Measurements from ENCODE around the gene ACP2. TPM values are rescaled to one million over a fixed set of nuclear protein-coding genes. Genes with fewer than 3 reads are reported as not detected.

Gene ACP2
- total and polyA plus RNA-seq, 9 of the 15 experiments (the other 6 are each of a cell fraction or from before 2014, with no cell fraction given), result 1.9 to 20.0 (median 11.6) TPM

DNA sequence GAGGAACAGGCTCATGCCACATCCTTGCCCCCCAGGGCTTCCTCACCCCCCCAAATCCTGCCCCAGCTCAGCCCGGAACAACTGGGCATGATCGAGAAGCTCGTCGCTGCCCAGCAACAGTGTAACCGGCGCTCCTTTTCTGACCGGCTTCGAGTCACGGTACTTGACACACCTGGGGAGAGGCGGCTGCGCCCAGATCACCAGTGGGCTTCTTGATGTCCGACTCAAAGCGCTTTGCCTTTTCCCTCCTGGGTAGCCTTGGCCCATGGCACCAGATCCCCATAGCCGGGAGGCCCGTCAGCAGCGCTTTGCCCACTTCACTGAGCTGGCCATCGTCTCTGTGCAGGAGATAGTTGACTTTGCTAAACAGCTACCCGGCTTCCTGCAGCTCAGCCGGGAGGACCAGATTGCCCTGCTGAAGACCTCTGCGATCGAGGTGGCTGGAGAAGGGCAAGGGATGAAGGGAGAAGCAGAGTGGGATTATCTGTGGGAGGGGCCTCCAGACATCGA lies 12.7 kb upstream of the ACP2 start:
- no TSS peak for BruUV-seq (replicated peaks)
- H3K4me1 ChIP-seq (replicated peaks in 1 of 2; ENCODE audit: control insufficient read depth in 2 of 2, insufficient read depth in 2 of 2, low read length in 2 of 2), result peaks cover 48 to 55% of the 10 kb centered on the region in 2 experiments
- no peaks in the 10 kb centered on the region for H4K20me1 ChIP-seq (replicated peaks; ENCODE audit: control insufficient read depth, insufficient read depth, low read length)
- intact Hi-C loops (cut with micrococcal nuclease), result no loop called here
- H3K79me2 ChIP-seq (ENCODE audit: control insufficient read depth, insufficient read depth, low read length), result no peaks in the 10 kb centered on the region
- no peak overlapping the region for H3K4me3 ChIP-seq
- in situ Hi-C loops (cut with MboI), result no loop called here
- ATAC-seq, result no peak
- no peaks in the 10 kb centered on the region for H3K9me3 ChIP-seq (replicated peaks; ENCODE audit: control insufficient read depth, insufficient read depth, low read depth, low read length)
- FAIRE-seq, result no peak
- no peak overlapping the region for H3K4me2 ChIP-seq (ENCODE audit: insufficient read depth, low read length)
- TF ChIP-seq, protein P1, sequence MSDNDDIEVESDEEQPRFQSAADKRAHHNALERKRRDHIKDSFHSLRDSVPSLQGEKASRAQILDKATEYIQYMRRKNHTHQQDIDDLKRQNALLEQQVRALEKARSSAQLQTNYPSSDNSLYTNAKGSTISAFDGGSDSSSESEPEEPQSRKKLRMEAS (CRISPR knock-in tag; IDR thresholded peaks at IDR 0.05), result no peak
- TF ChIP-seq SRSF1 (IDR thresholded peaks at IDR 0.05; ENCODE audit: low read depth, low read length) (no peak), HDAC6 (IDR thresholded peaks at IDR 0.05; ENCODE audit: low read depth, low read length) (no peak), HBP1 (CRISPR knock-in tag; IDR thresholded peaks at IDR 0.05) (no peak)
- POLR2A ChIA-PET, result interaction anchor here (0.6 to 0.7 kb wide), 3 partner anchors 20 to 188 kb away, joined by 3 read pairs; no protein-coding TSS in a partner anchor
- CTCF ChIA-PET (ENCODE audit: low intra/inter-chr PET ratio), result interaction anchor here (0.6 kb wide), 1 partner anchor 93 kb away, joined by 5 read pairs; no protein-coding TSS in a partner anchor
- no peak for DNase-seq (ENCODE audit: extremely low read depth in 1 of 4, low spot score in 3 of 4)
- H3K9me1 ChIP-seq (ENCODE audit: control insufficient read depth, insufficient read depth, low read length), result no peaks in the 10 kb centered on the region
- no peak overlapping the region for H2AFZ ChIP-seq (ENCODE audit: low read depth, low read length)
- no peaks in the 10 kb centered on the region for H3K36me3 ChIP-seq (ENCODE audit: control insufficient read depth, insufficient read depth, low read length)
- WGBS (ENCODE audit: insufficient coverage, low coverage, missing lambda C conversion rate), result 83% methylated on average over 17 of the region's 22 CpGs
- H3K27ac ChIP-seq (ENCODE audit: extremely low read depth, low read depth, low read length), result no peak overlapping the region
- peak overlapping the region in 1 of 2 experiments; percentile 28; a peak in 1 of 4 replicates for H3K9ac ChIP-seq (ENCODE audit: insufficient read depth in 1 of 2, low read depth in 2 of 2, low read length in 2 of 2)
- no peaks in the 10 kb centered on the region for H3K27me3 ChIP-seq (ENCODE audit: control insufficient read depth in 2 of 2, insufficient read depth in 2 of 2, low read length in 2 of 2)

Data from K562 (cell line).